Activated naive CD4-positive, alpha-beta T cell treated with anti-CD3 and anti-CD28 coated beads, Interleukin-2, amount 10 ng/mL, durations not matched to agents 7 days and 5 days (primary cell): ENCODE data around the gene MRTFB.
"Not testable (repeated sequence)": the region's sequence is repeated elsewhere in the genome, so short reads cannot be mapped to it uniquely, and the experiment has no call there.

ENCODE experiments used
- CTCF ChIA-PET: fragments of 350-600 bp; sonication (Branson Sonifier 250); formaldehyde crosslinking; loops from one replicate; lab custom pipeline; 2021; ENCODE audit warnings: antibody characterized with exemption; lab: Charles Lee
- DNase-seq: peaks from one replicate; pipeline ENCODE4 v3.0.0-alpha.2; 2020
- H3K27ac Mint-ChIP-seq: one replicate; pipeline ENCODE4 v1.8.0; 2021; ENCODE audit warnings: mild to moderate bottlenecking, moderate library complexity, mixed read lengths
- H3K27me3 Mint-ChIP-seq: one replicate; pipeline ENCODE4 v1.8.0; 2021; ENCODE audit warnings: mild to moderate bottlenecking, mixed read lengths
- H3K36me3 Mint-ChIP-seq: one replicate; pipeline ENCODE4 v1.8.0; 2021; ENCODE audit warnings: mixed read lengths
- H3K4me1 Mint-ChIP-seq: one replicate; pipeline ENCODE4 v1.8.0; 2021; ENCODE audit warnings: mixed read lengths
- H3K4me3 Mint-ChIP-seq: one replicate; pipeline ENCODE4 v1.8.0; 2021; ENCODE audit warnings: mild to moderate bottlenecking, moderate library complexity, mixed read lengths
- H3K9me3 Mint-ChIP-seq: one replicate; pipeline ENCODE4 v1.8.0; 2021; ENCODE audit warnings: mixed read lengths

Gene MRTFB

GRCh38 chr16:14121872-14122271 is 50.8 kb downstream of the MRTFB start:
- no peak overlapping the region for H3K4me3 Mint-ChIP-seq
- H3K36me3 Mint-ChIP-seq = no peaks in the 10 kb centered on the region
- no peaks in the 10 kb centered on the region for H3K4me1 Mint-ChIP-seq
- no peak overlapping the region for H3K27ac Mint-ChIP-seq
- CTCF ChIA-PET = no interaction called here
- H3K9me3 Mint-ChIP-seq = peaks cover 5% of the 10 kb centered on the region
- no peaks in the 10 kb centered on the region for H3K27me3 Mint-ChIP-seq
- DNase-seq = no peak

DNA sequence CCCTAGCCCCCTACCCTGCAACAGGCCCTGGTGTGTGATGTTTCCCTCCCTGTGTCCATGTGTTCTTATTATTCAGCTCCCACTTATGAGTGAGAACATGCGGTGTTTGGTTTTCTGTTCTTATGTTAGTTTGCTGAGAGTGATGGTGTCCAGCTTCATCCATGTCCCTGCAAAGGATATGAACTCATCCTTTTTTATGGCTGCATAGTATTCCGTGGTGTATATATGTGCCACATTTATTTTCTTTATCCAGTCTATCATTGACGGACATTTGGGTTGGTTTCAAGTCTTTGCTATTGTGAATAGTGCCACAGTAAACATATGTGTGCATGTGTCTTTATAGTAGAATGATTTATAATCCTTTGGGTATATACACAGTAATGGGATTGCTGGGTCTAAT is 51.3 kb downstream of the MRTFB start:
- H3K4me3 Mint-ChIP-seq, H3K4me1 Mint-ChIP-seq, H3K9me3 Mint-ChIP-seq, CTCF ChIA-PET, DNase-seq, H3K27ac Mint-ChIP-seq, H3K27me3 Mint-ChIP-seq, H3K36me3 Mint-ChIP-seq: not testable (repeated sequence)

- H3K4me3 Mint-ChIP-seq = no peak overlapping the region
- no peak for DNase-seq
- H3K4me1 Mint-ChIP-seq = no peaks in the 10 kb centered on the region
- H3K27ac Mint-ChIP-seq = no peak overlapping the region
- no peaks in the 10 kb centered on the region for H3K27me3 Mint-ChIP-seq
- H3K36me3 Mint-ChIP-seq = no peaks in the 10 kb centered on the region
- peaks cover 1% of the 10 kb centered on the region for H3K9me3 Mint-ChIP-seq
- CTCF ChIA-PET = no interaction called here
Observed at GRCh38 chr16:14125000-14125681, 54.0 kb downstream of the MRTFB start.

GRCh38 chr16:14125708-14126107 is 54.6 kb downstream of the MRTFB start:
- no peaks in the 10 kb centered on the region for H3K4me1 Mint-ChIP-seq
- no peak overlapping the region for H3K27ac Mint-ChIP-seq
- no peak overlapping the region for H3K4me3 Mint-ChIP-seq
- CTCF ChIA-PET = no interaction called here
- no peaks in the 10 kb centered on the region for H3K27me3 Mint-ChIP-seq
- no peaks in the 10 kb centered on the region for H3K36me3 Mint-ChIP-seq
- DNase-seq = no peak
- H3K9me3 Mint-ChIP-seq = no peaks in the 10 kb centered on the region

GRCh38 chr16:14128097-14128496 is 57.0 kb downstream of the MRTFB start:
- Mint-ChIP-seq H3K36me3 (no peaks in the 10 kb centered on the region), H3K27ac (no peak overlapping the region), H3K9me3 (no peaks in the 10 kb centered on the region), H3K27me3 (no peaks in the 10 kb centered on the region), H3K4me3 (no peak overlapping the region), H3K4me1 (no peaks in the 10 kb centered on the region)
- no peak for DNase-seq
- CTCF ChIA-PET = no interaction called here

- Mint-ChIP-seq H3K27me3 (no peaks in the 10 kb centered on the region), H3K27ac (no peak overlapping the region), H3K9me3 (no peaks in the 10 kb centered on the region), H3K4me3 (no peak overlapping the region), H3K4me1 (no peaks in the 10 kb centered on the region), H3K36me3 (no peaks in the 10 kb centered on the region)
- CTCF ChIA-PET = no interaction called here
- DNase-seq = no peak
Observed at GRCh38 chr16:14129502-14129901, 58.4 kb downstream of the MRTFB start.

- CTCF ChIA-PET = no interaction called here
- Mint-ChIP-seq H3K27ac (no peak overlapping the region), H3K4me3 (no peak overlapping the region), H3K27me3 (no peaks in the 10 kb centered on the region), H3K4me1 (no peaks in the 10 kb centered on the region), H3K36me3 (no peaks in the 10 kb centered on the region), H3K9me3 (no peaks in the 10 kb centered on the region)
- DNase-seq = no peak
Observed at GRCh38 chr16:14131774-14132695, 60.9 kb downstream of the MRTFB start.

- DNase-seq = no peak
- H3K36me3 Mint-ChIP-seq = no peaks in the 10 kb centered on the region
- CTCF ChIA-PET = no interaction called here
- H3K4me3 Mint-ChIP-seq = no peak overlapping the region
- no peaks in the 10 kb centered on the region for H3K4me1 Mint-ChIP-seq
- no peak overlapping the region for H3K27ac Mint-ChIP-seq
- no peaks in the 10 kb centered on the region for H3K27me3 Mint-ChIP-seq
- no peaks in the 10 kb centered on the region for H3K9me3 Mint-ChIP-seq
Observed at GRCh38 chr16:14132696-14133048, 61.6 kb downstream of the MRTFB start.

- Mint-ChIP-seq H3K27ac (no peak overlapping the region), H3K9me3 (no peaks in the 10 kb centered on the region), H3K4me3 (no peak overlapping the region), H3K4me1 (no peaks in the 10 kb centered on the region), H3K36me3 (no peaks in the 10 kb centered on the region), H3K27me3 (no peaks in the 10 kb centered on the region)
- DNase-seq = no peak
- CTCF ChIA-PET = no interaction called here
Observed at GRCh38 chr16:14133907-14134306, 62.8 kb downstream of the MRTFB start.

GRCh38 chr16:14135704-14136103 is 64.6 kb downstream of the MRTFB start:
- H3K27ac Mint-ChIP-seq = no peak overlapping the region
- no peak overlapping the region for H3K4me3 Mint-ChIP-seq
- H3K36me3 Mint-ChIP-seq = no peaks in the 10 kb centered on the region

DNA sequence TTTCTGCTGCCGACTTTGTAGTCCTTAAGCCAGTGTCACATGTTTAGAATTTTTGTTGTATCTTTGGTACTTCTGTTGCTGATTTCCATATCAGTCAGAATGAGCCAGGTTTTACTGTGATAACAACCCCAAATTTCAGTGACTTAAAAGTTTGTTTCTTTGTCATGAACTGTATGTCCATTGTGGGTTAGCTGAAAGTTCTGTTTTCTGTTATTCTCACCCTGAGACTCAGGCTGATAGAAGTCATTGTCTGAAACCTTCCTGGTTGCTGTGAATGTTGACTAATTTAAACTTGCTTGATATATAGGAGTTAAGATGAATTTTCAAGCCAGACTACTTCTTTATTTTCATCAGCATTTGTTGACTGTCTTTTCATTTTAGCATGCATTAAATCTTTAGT is 68.8 kb downstream of the MRTFB start:
- Mint-ChIP-seq H3K36me3 (peaks cover 2% of the 10 kb centered on the region), H3K27ac (no peak overlapping the region), H3K27me3 (no peaks in the 10 kb centered on the region), H3K4me3 (no peak overlapping the region), H3K9me3 (no peaks in the 10 kb centered on the region), H3K4me1 (no peaks in the 10 kb centered on the region)
- CTCF ChIA-PET = no interaction called here
- DNase-seq = no peak

More at GRCh38 chr16:14135704-14136103, 64.6 kb downstream of the MRTFB start:
- Mint-ChIP-seq H3K9me3 (no peaks in the 10 kb centered on the region), H3K27me3 (no peaks in the 10 kb centered on the region), H3K4me1 (no peaks in the 10 kb centered on the region)
- DNase-seq = no peak
- CTCF ChIA-PET = no interaction called here

DNA sequence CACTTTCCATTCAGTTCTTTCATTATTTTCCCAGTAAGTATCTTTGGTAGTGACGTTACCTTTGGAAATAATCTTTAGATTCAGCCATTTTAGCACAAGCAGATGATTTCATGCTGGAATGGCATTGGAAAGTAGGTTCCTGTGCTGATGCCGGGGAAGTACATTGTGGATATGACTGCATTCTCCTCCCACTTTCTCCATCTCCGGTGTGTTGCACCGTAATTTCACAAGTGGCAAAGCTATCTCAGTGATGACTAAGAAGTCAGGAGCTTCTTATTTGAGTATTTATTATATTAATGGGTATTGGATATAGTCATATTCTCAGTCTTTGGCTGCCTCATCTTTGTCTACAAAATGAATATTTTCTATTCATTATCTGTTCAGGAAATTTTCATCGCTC is 69.8 kb downstream of the MRTFB start:
- H3K36me3 Mint-ChIP-seq = peaks cover 2% of the 10 kb centered on the region
- no peaks in the 10 kb centered on the region for H3K4me1 Mint-ChIP-seq
- DNase-seq = no peak
- H3K27me3 Mint-ChIP-seq = no peaks in the 10 kb centered on the region
- CTCF ChIA-PET = no interaction called here
- no peak overlapping the region for H3K4me3 Mint-ChIP-seq
- no peaks in the 10 kb centered on the region for H3K9me3 Mint-ChIP-seq
- H3K27ac Mint-ChIP-seq = no peak overlapping the region

DNA sequence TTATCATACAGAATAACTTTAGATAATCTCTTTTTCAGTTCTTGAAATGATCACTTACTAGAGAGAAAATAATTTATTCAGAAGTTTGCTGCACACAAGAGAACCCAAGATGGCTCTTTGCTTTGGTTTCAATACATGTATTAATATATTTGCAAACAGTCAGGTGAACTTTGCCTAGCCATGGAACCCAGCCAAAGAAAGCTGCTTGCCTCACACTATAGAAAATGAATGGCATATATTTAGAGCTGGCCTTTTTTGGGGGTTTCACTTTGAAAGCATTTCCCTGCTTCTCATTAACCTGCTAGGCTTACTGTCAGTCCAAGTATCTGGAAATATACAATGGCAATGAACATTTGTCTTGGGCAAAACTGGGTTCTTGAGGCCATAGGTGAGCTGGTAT is 75.3 kb downstream of the MRTFB start:
- H3K4me3 Mint-ChIP-seq = no peak overlapping the region
- H3K36me3 Mint-ChIP-seq = peaks cover 4% of the 10 kb centered on the region
- no peaks in the 10 kb centered on the region for H3K9me3 Mint-ChIP-seq
- no peaks in the 10 kb centered on the region for H3K4me1 Mint-ChIP-seq
- no peak for DNase-seq
- no peaks in the 10 kb centered on the region for H3K27me3 Mint-ChIP-seq
- no peak overlapping the region for H3K27ac Mint-ChIP-seq
- CTCF ChIA-PET = interaction anchor here (0.9 to 1.5 kb wide), 2 partner anchors 12 to 40 kb away, joined by 3 to 4 read pairs; no protein-coding TSS in a partner anchor

DNA sequence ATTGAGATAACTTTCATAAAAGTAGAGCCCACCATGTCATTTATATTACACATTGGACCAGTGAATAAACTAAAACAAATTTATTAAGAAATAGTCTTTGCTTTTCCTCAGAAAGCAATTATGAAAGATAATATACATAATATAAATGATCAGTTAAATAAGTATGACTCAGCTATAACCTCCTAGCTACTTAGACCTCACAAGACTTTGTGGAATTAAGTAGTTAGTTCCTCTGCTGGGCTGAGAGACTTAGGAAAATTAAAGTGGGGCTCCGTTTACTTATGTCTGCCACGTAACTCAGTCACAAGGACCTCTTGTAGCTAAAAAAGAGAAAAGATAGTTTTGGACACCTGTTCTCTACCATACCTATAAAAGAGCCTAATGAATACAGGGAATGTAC is 76.9 kb downstream of the MRTFB start:
- Mint-ChIP-seq H3K4me1 (no peaks in the 10 kb centered on the region), H3K36me3 (peaks cover 2% of the 10 kb centered on the region), H3K9me3 (no peaks in the 10 kb centered on the region), H3K27me3 (no peaks in the 10 kb centered on the region), H3K27ac (no peak overlapping the region), H3K4me3 (no peak overlapping the region)
- DNase-seq = no peak
- CTCF ChIA-PET = no interaction called here

GRCh38 chr16:14148569-14148968 is 77.5 kb downstream of the MRTFB start:
- H3K27ac Mint-ChIP-seq = no peak overlapping the region
- no peak for DNase-seq
- H3K4me3 Mint-ChIP-seq = no peak overlapping the region
- peaks cover 1% of the 10 kb centered on the region for H3K36me3 Mint-ChIP-seq
- H3K27me3 Mint-ChIP-seq = no peaks in the 10 kb centered on the region
- H3K9me3 Mint-ChIP-seq = no peaks in the 10 kb centered on the region
- no peaks in the 10 kb centered on the region for H3K4me1 Mint-ChIP-seq
- CTCF ChIA-PET = no interaction called here
